ENCODE results near the gene APPL1. TPM values are rescaled to one million over a fixed set of nuclear protein-coding genes. Genes with fewer than 3 reads are reported as not detected.

The APPL1 gene
- total RNA-seq = 83.0 TPM

GRCh38 chr3:57227204-57227929 lies at the start of gene APPL1:
APPL1 (plus strand) TSS chr3:57227729; CDS start chr3:57227884, 155 bp downstream.
- Histone ChIP-seq H3K27me3 (ENCODE audit: control insufficient read depth in 3 of 3, insufficient read depth in 3 of 3, low read length in 3 of 3) (no peaks in the 10 kb centered on the region), H3K4me1 (ENCODE audit: control insufficient read depth in 3 of 3, insufficient read depth in 3 of 3, low read length in 3 of 3) (peaks cover 3 to 21% (median 17%) of the 10 kb centered on the region in 3 donors), H3K27ac (ENCODE audit: low read depth, low read length) (peak within 1 kb of the TSS; percentile 93), H3K36me3 (ENCODE audit: control insufficient read depth in 3 of 3, insufficient read depth in 3 of 3, low read length in 3 of 3) (no peaks in the 10 kb centered on the region), H3K9me3 (ENCODE audit: control insufficient read depth in 3 of 3, low read length in 3 of 3) (no peaks in the 10 kb centered on the region), H3K9ac (ENCODE audit: low read depth in 1 of 3, low read length in 3 of 3) (peak within 1 kb of the TSS; percentile 91 to 94 (median 92)), H3K4me3 (ENCODE audit: low read length in 3 of 3) (peak within 1 kb of the TSS; percentile 89 to 93 (median 92))

GRCh38 chr3:57179580-57180410 lies 47.7 kb upstream of the APPL1 start:
- H3K9me3 ChIP-seq (ENCODE audit: control insufficient read depth in 3 of 3, low read length in 3 of 3) = no peaks in the 10 kb centered on the region
- H3K4me1 ChIP-seq (ENCODE audit: control insufficient read depth in 3 of 3, insufficient read depth in 3 of 3, low read length in 3 of 3) = peaks cover 0 to 3% (median 0%) of the 10 kb centered on the region in 3 donors
- H3K36me3 ChIP-seq (ENCODE audit: control insufficient read depth in 3 of 3, insufficient read depth in 3 of 3, low read length in 3 of 3) = no peaks in the 10 kb centered on the region
- no peak overlapping the region for H3K4me3 ChIP-seq (ENCODE audit: low read length in 3 of 3)
- no peak overlapping the region for H3K9ac ChIP-seq (ENCODE audit: low read depth in 1 of 3, low read length in 3 of 3)
- H3K27me3 ChIP-seq (ENCODE audit: control insufficient read depth in 3 of 3, insufficient read depth in 3 of 3, low read length in 3 of 3) = no peaks in the 10 kb centered on the region
- no peak overlapping the region for H3K27ac ChIP-seq (ENCODE audit: low read depth, low read length)

GRCh38 chr3:57184526-57184925 lies 43.0 kb upstream of the APPL1 start:
- Histone ChIP-seq H3K27ac (ENCODE audit: low read depth, low read length) (no peak overlapping the region), H3K9me3 (ENCODE audit: control insufficient read depth in 3 of 3, low read length in 3 of 3) (no peaks in the 10 kb centered on the region), H3K36me3 (ENCODE audit: control insufficient read depth in 3 of 3, insufficient read depth in 3 of 3, low read length in 3 of 3) (no peaks in the 10 kb centered on the region), H3K27me3 (ENCODE audit: control insufficient read depth in 3 of 3, insufficient read depth in 3 of 3, low read length in 3 of 3) (no peaks in the 10 kb centered on the region), H3K4me1 (ENCODE audit: control insufficient read depth in 3 of 3, insufficient read depth in 3 of 3, low read length in 3 of 3) (peaks cover 0 to 3% (median 0%) of the 10 kb centered on the region in 3 donors), H3K9ac (ENCODE audit: low read depth in 1 of 3, low read length in 3 of 3) (no peak overlapping the region), H3K4me3 (ENCODE audit: low read length in 3 of 3) (no peak overlapping the region)

- no peaks in the 10 kb centered on the region for H3K27me3 ChIP-seq (ENCODE audit: control insufficient read depth in 3 of 3, insufficient read depth in 3 of 3, low read length in 3 of 3)
- H3K4me1 ChIP-seq (ENCODE audit: control insufficient read depth in 3 of 3, insufficient read depth in 3 of 3, low read length in 3 of 3) = no peaks in the 10 kb centered on the region
- H3K9me3 ChIP-seq (ENCODE audit: control insufficient read depth in 3 of 3, low read length in 3 of 3) = no peaks in the 10 kb centered on the region
- H3K36me3 ChIP-seq (ENCODE audit: control insufficient read depth in 3 of 3, insufficient read depth in 3 of 3, low read length in 3 of 3) = no peaks in the 10 kb centered on the region
- no peak overlapping the region for H3K4me3 ChIP-seq (ENCODE audit: low read length in 3 of 3)
- no peak overlapping the region for H3K27ac ChIP-seq (ENCODE audit: low read depth, low read length)
- no peak overlapping the region for H3K9ac ChIP-seq (ENCODE audit: low read depth in 1 of 3, low read length in 3 of 3)
Observed at GRCh38 chr3:57192028-57192427, 35.5 kb upstream of the APPL1 start.

GRCh38 chr3:57194641-57195040 lies 32.9 kb upstream of the APPL1 start:
- no peaks in the 10 kb centered on the region for H3K27me3 ChIP-seq (ENCODE audit: control insufficient read depth in 3 of 3, insufficient read depth in 3 of 3, low read length in 3 of 3)
- H3K27ac ChIP-seq (ENCODE audit: low read depth, low read length) = no peak overlapping the region
- no peaks in the 10 kb centered on the region for H3K36me3 ChIP-seq (ENCODE audit: control insufficient read depth in 3 of 3, insufficient read depth in 3 of 3, low read length in 3 of 3)
- no peaks in the 10 kb centered on the region for H3K4me1 ChIP-seq (ENCODE audit: control insufficient read depth in 3 of 3, insufficient read depth in 3 of 3, low read length in 3 of 3)
- H3K9ac ChIP-seq (ENCODE audit: low read depth in 1 of 3, low read length in 3 of 3) = no peak overlapping the region
- H3K4me3 ChIP-seq (ENCODE audit: low read length in 3 of 3) = no peak overlapping the region
- no peaks in the 10 kb centered on the region for H3K9me3 ChIP-seq (ENCODE audit: control insufficient read depth in 3 of 3, low read length in 3 of 3)

- no peak within 1 kb of the TSS for H3K4me3 ChIP-seq (ENCODE audit: low read length in 3 of 3)
- H3K9ac ChIP-seq (ENCODE audit: low read depth in 1 of 3, low read length in 3 of 3) = no peak within 1 kb of the TSS
- H3K27me3 ChIP-seq (ENCODE audit: control insufficient read depth in 3 of 3, insufficient read depth in 3 of 3, low read length in 3 of 3) = no peaks in the 10 kb centered on the region
- no peaks in the 10 kb centered on the region for H3K9me3 ChIP-seq (ENCODE audit: control insufficient read depth in 3 of 3, low read length in 3 of 3)
- H3K4me1 ChIP-seq (ENCODE audit: control insufficient read depth in 3 of 3, insufficient read depth in 3 of 3, low read length in 3 of 3) = no peaks in the 10 kb centered on the region
- no peak within 1 kb of the TSS for H3K27ac ChIP-seq (ENCODE audit: low read depth, low read length)
- no peaks in the 10 kb centered on the region for H3K36me3 ChIP-seq (ENCODE audit: control insufficient read depth in 3 of 3, insufficient read depth in 3 of 3, low read length in 3 of 3)
Observed at GRCh38 chr3:57199895-57200297, 27.6 kb upstream of the APPL1 start, which contains the start of gene HESX1. HESX1 (minus strand) TSS chr3:57199978; CDS start chr3:57199918, 60 bp downstream.

- Histone ChIP-seq H3K9ac (ENCODE audit: low read depth in 1 of 3, low read length in 3 of 3) (no peak overlapping the region), H3K27ac (ENCODE audit: low read depth, low read length) (no peak overlapping the region), H3K4me1 (ENCODE audit: control insufficient read depth in 3 of 3, insufficient read depth in 3 of 3, low read length in 3 of 3) (no peaks in the 10 kb centered on the region), H3K9me3 (ENCODE audit: control insufficient read depth in 3 of 3, low read length in 3 of 3) (no peaks in the 10 kb centered on the region), H3K27me3 (ENCODE audit: control insufficient read depth in 3 of 3, insufficient read depth in 3 of 3, low read length in 3 of 3) (no peaks in the 10 kb centered on the region), H3K4me3 (ENCODE audit: low read length in 3 of 3) (no peak overlapping the region), H3K36me3 (ENCODE audit: control insufficient read depth in 3 of 3, insufficient read depth in 3 of 3, low read length in 3 of 3) (no peaks in the 10 kb centered on the region)
Observed at GRCh38 chr3:57206423-57206822, 21.1 kb upstream of the APPL1 start.

- H3K9ac ChIP-seq (ENCODE audit: low read depth in 1 of 3, low read length in 3 of 3) = no peak overlapping the region
- H3K4me3 ChIP-seq (ENCODE audit: low read length in 3 of 3) = no peak overlapping the region
- H3K9me3 ChIP-seq (ENCODE audit: control insufficient read depth in 3 of 3, low read length in 3 of 3) = no peaks in the 10 kb centered on the region
- H3K27me3 ChIP-seq (ENCODE audit: control insufficient read depth in 3 of 3, insufficient read depth in 3 of 3, low read length in 3 of 3) = no peaks in the 10 kb centered on the region
- H3K36me3 ChIP-seq (ENCODE audit: control insufficient read depth in 3 of 3, insufficient read depth in 3 of 3, low read length in 3 of 3) = no peaks in the 10 kb centered on the region
- peaks cover 0 to 4% (median under 1%) of the 10 kb centered on the region in 3 donors for H3K4me1 ChIP-seq (ENCODE audit: control insufficient read depth in 3 of 3, insufficient read depth in 3 of 3, low read length in 3 of 3)
- H3K27ac ChIP-seq (ENCODE audit: low read depth, low read length) = no peak overlapping the region
Observed at GRCh38 chr3:57221883-57222282, 5.6 kb upstream of the APPL1 start.

- Histone ChIP-seq H3K9me3 (ENCODE audit: control insufficient read depth in 3 of 3, low read length in 3 of 3) (no peaks in the 10 kb centered on the region), H3K36me3 (ENCODE audit: control insufficient read depth in 3 of 3, insufficient read depth in 3 of 3, low read length in 3 of 3) (no peaks in the 10 kb centered on the region), H3K4me3 (ENCODE audit: low read length in 3 of 3) (no peak overlapping the region), H3K27me3 (ENCODE audit: control insufficient read depth in 3 of 3, insufficient read depth in 3 of 3, low read length in 3 of 3) (no peaks in the 10 kb centered on the region), H3K9ac (ENCODE audit: low read depth in 1 of 3, low read length in 3 of 3) (no peak overlapping the region), H3K27ac (ENCODE audit: low read depth, low read length) (no peak overlapping the region), H3K4me1 (ENCODE audit: control insufficient read depth in 3 of 3, insufficient read depth in 3 of 3, low read length in 3 of 3) (peaks cover 3 to 16% (median 14%) of the 10 kb centered on the region in 3 donors)
Observed at GRCh38 chr3:57224856-57225255, 2.7 kb upstream of the APPL1 start.

- Histone ChIP-seq H3K4me3 (ENCODE audit: low read length in 3 of 3) (no peak overlapping the region), H3K27me3 (ENCODE audit: control insufficient read depth in 3 of 3, insufficient read depth in 3 of 3, low read length in 3 of 3) (no peaks in the 10 kb centered on the region), H3K4me1 (ENCODE audit: control insufficient read depth in 3 of 3, insufficient read depth in 3 of 3, low read length in 3 of 3) (peaks cover 3 to 21% (median 17%) of the 10 kb centered on the region in 3 donors), H3K27ac (ENCODE audit: low read depth, low read length) (no peak overlapping the region), H3K36me3 (ENCODE audit: control insufficient read depth in 3 of 3, insufficient read depth in 3 of 3, low read length in 3 of 3) (no peaks in the 10 kb centered on the region), H3K9me3 (ENCODE audit: control insufficient read depth in 3 of 3, low read length in 3 of 3) (no peaks in the 10 kb centered on the region), H3K9ac (ENCODE audit: low read depth in 1 of 3, low read length in 3 of 3) (no peak overlapping the region)
Observed at GRCh38 chr3:57226176-57226575, 1.4 kb upstream of the APPL1 start.

Measured in skeletal muscle tissue (tissue), 4 donors.